Panc1 (cell line): ENCODE measurements around the gene RIC3. TPM values are rescaled to one million over a fixed set of nuclear protein-coding genes. Genes with fewer than 3 reads are reported as not detected.

Source experiments
- ATAC-seq: fragments of 200-7000 bp; cut with Tn5 transposase; 2 replicates; pipeline ENCODE4 v1.9.1; 2020; ENCODE audit warnings: mild to moderate bottlenecking, moderate library complexity
- BruUV-seq: library from RNA; stranded (reverse); fragments of 400-500 nt; replicated peaks from 2 replicates; lab custom pipeline; 2021; lab: Mats Ljungman, UMichigan
- CTCF ChIA-PET: fragments of 300-600 bp; sonication (Branson Sonifier 250); formaldehyde crosslinking; loops from one replicate; lab custom pipeline; 2022; ENCODE audit warnings: antibody characterized with exemption; lab: Charles Lee
- POLR2A ChIA-PET: fragments of 300-600 bp; sonication (Branson Sonifier 250); formaldehyde crosslinking; loops from one replicate; lab custom pipeline; 2022; ENCODE audit warnings: antibody characterized with exemption; lab: Charles Lee
- DNase-seq: peaks from one replicate; pipeline ENCODE4 v3.0.0-alpha.2; 2010; ENCODE audit warnings: low read depth, low spot score
- H3K27ac ChIP-seq: 2 replicates; pipeline ENCODE4 v1.5.1; 2011; ENCODE audit warnings: mild to moderate bottlenecking, low read length, inconsistent platforms
- H3K27me3 ChIP-seq: fragments of 200-500 bp; sonication (Bioruptor generic); 2 replicates; pipeline ENCODE4 v1.6.0; 2014; ENCODE audit warnings: low read length, inconsistent platforms; ENCODE audit not compliant: control insufficient read depth, insufficient read depth
- H3K36me3 ChIP-seq: fragments of 200-500 bp; sonication (Bioruptor generic); 2 replicates; pipeline ENCODE4 v1.5.1; 2014; ENCODE audit warnings: inconsistent platforms, mild to moderate bottlenecking, low read length, moderate library complexity; ENCODE audit not compliant: control insufficient read depth, insufficient read depth
- H3K4me1 ChIP-seq: 2 replicates; pipeline ENCODE4 v1.5.1; 2011; ENCODE audit warnings: inconsistent platforms, mild to moderate bottlenecking, low read length, moderate library complexity; ENCODE audit not compliant: control insufficient read depth, insufficient read depth
- H3K4me3 ChIP-seq, 2 experiments: 2 replicates each; pipeline ENCODE4 v1.5.1; 2011 to 2012; ENCODE audit warnings: low read depth in 2 of 2, low read length in 2 of 2, mild to moderate bottlenecking in 2 of 2, inconsistent platforms in 1 of 2, moderate library complexity in 1 of 2
- H3K9me3 ChIP-seq: fragments of 200-500 bp; sonication (Bioruptor generic); 2 replicates; pipeline ENCODE4 v1.5.1; 2014; ENCODE audit warnings: low read depth, mild to moderate bottlenecking, inconsistent platforms, low read length, moderate library complexity; ENCODE audit not compliant: control insufficient read depth, insufficient read depth
- CTCF ChIP-seq: fragments of 450-650 bp; IDR thresholded peaks from 2 replicates; pipeline ENCODE4 v1.5.1; 2017; ENCODE audit warnings: mild to moderate bottlenecking
- POLR2AphosphoS5 ChIP-seq: IDR thresholded peaks from 2 replicates; pipeline ENCODE4 v1.6.1; 2012; ENCODE audit warnings: mild to moderate bottlenecking, low read depth, low read length, moderate library complexity
- REST ChIP-seq, 2 experiments: IDR thresholded peaks; 2 replicates each; pipeline ENCODE4 v1.6.1; 2011 to 2012; ENCODE audit warnings: low read depth in 2 of 2, control low read depth in 1 of 2, low read length in 1 of 2, mild to moderate bottlenecking in 1 of 2, moderate library complexity in 1 of 2; ENCODE audit not compliant: insufficient read depth in 1 of 2
- SIN3A ChIP-seq: IDR thresholded peaks from 2 replicates; pipeline ENCODE4 v1.6.1; 2012; ENCODE audit warnings: low read depth, mild to moderate bottlenecking, low read length, moderate library complexity, borderline replicate concordance; ENCODE audit not compliant: insufficient read depth
- TCF7L2 ChIP-seq: IDR thresholded peaks from 2 replicates; pipeline ENCODE4 v1.6.1; 2011; ENCODE audit warnings: mild to moderate bottlenecking, low read depth, low read length, inconsistent platforms
- in situ Hi-C: cut with HindIII; loops from 2 replicates; pipeline ENCODE4 v1.10.0; 2016; ENCODE audit warnings: low sequenced_read_pairs, low pct_unique_long_range_greater_than_20kb
- intact Hi-C: fragments of 100-400 bp; cut with micrococcal nuclease; formaldehyde crosslinking; loops from one replicate; pipeline ENCODE4 v1.10.0; 2022; ENCODE audit not compliant: unreplicated experiment
- total RNA-seq: library from RNA; stranded (reverse); gene quantifications from one replicate; pipeline ENCODE4 v1.2.1, GENCODE V29; 2021; ENCODE audit not compliant: unreplicated experiment

RIC3 gene
- total RNA-seq, 1 experiment from 2014 or later, result 4.2 TPM

- Histone ChIP-seq H3K4me1 (no peaks in the 10 kb centered on the region), H3K27ac (no peak overlapping the region), H3K4me3 (no peak overlapping the region), H3K27me3 (peaks cover 8% of the 10 kb centered on the region), H3K36me3 (no peaks in the 10 kb centered on the region), H3K9me3 (no peaks in the 10 kb centered on the region)
- no peak for DNase-seq
- intact Hi-C loops (no loop called here), in situ Hi-C loops (no loop called here)
- no peak for ATAC-seq
- BruUV-seq, result no TSS peak
- TF ChIP-seq CTCF (no peak), REST (IDR thresholded peaks at IDR 0.05; ENCODE audit: insufficient read depth in 1 of 2, low read depth in 2 of 2, low read length in 1 of 2) (no peak), POLR2AphosphoS5 (no peak)
- ChIA-PET CTCF (interaction anchor here (0.7 to 2.1 kb wide), 2 partner anchors 9 to 1254 kb away, joined by 4 to 9 read pairs; no protein-coding TSS in a partner anchor), POLR2A (no interaction called here)
These were observed 60.4 kb downstream of the RIC3 start for GRCh38 chr11:8108421-8108820.

GRCh38 chr11:8107642-8108041, 61.2 kb downstream of the RIC3 start:
- intact Hi-C loops (no loop called here), in situ Hi-C loops (no loop called here)
- Histone ChIP-seq H3K27me3 (peaks cover 8% of the 10 kb centered on the region), H3K36me3 (no peaks in the 10 kb centered on the region), H3K9me3 (no peaks in the 10 kb centered on the region), H3K27ac (no peak overlapping the region), H3K4me1 (no peaks in the 10 kb centered on the region), H3K4me3 (no peak overlapping the region)
- CTCF ChIA-PET, result interaction anchor here (0.9 kb wide), 1 partner anchor 8 kb away, joined by 4 read pairs; no protein-coding TSS in a partner anchor
- POLR2A ChIA-PET, result no interaction called here
- no peak for DNase-seq
- TF ChIP-seq CTCF (no peak), REST (IDR thresholded peaks at IDR 0.05; ENCODE audit: insufficient read depth in 1 of 2, low read depth in 2 of 2, low read length in 1 of 2) (no peak), POLR2AphosphoS5 (no peak), SIN3A (no peak), TCF7L2 (no peak)
- no TSS peak for BruUV-seq
- ATAC-seq, result no peak
